Liver (tissue), 3 donors: ENCODE results near the gene RHO.

Experiments used
- CTCF ChIP-seq: fragments of 150-350 bp; IDR thresholded peaks from 2 replicates; pipeline ENCODE4 v1.5.1; 2017; ENCODE audit warnings: improper control_type of control experiment, low read depth, low read length; ENCODE audit not compliant: missing input control
- NR2F2 ChIP-seq: IDR thresholded peaks from 2 replicates; pipeline ENCODE4 v1.6.1; 2016; ENCODE audit warnings: antibody characterized with exemption
- TAF1 ChIP-seq: conservative IDR thresholded peaks from 2 replicates; pipeline ENCODE4 v1.6.1; 2016; ENCODE audit warnings: antibody characterized with exemption, mild to moderate bottlenecking
- YY1 ChIP-seq: IDR thresholded peaks from 2 replicates; pipeline ENCODE4 v1.6.1; 2016; ENCODE audit warnings: antibody characterized with exemption, mild to moderate bottlenecking
- TF ChIP-seq, protein P1 (sequence below): IDR thresholded peaks from 2 replicates; pipeline ENCODE4 v1.6.1; 2016; ENCODE audit warnings: antibody characterized with exemption, mild to moderate bottlenecking
- donor health status: healthy.
- donor health status: healthy.

DNA sequence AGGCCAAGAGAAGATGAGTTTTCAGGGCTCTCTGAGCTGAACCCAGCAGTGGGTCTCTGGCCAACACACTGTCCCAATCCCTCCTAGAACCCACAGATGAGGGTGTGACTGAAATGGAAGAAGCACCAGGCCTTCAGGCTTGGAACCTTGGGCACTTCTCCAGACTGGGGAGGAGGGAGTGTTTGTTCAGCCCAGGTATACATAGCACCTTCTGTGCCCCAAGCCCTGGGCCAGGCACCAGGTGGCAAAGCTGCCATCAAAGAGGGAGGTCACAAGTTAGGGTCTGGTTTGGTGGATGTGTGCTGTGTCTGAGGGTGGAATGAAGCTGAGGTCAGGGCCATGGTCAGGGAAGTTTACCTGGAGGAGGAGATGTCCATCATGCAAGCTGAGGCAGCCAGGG, 15.8 kb upstream of the RHO start:
- TF ChIP-seq, protein P1, sequence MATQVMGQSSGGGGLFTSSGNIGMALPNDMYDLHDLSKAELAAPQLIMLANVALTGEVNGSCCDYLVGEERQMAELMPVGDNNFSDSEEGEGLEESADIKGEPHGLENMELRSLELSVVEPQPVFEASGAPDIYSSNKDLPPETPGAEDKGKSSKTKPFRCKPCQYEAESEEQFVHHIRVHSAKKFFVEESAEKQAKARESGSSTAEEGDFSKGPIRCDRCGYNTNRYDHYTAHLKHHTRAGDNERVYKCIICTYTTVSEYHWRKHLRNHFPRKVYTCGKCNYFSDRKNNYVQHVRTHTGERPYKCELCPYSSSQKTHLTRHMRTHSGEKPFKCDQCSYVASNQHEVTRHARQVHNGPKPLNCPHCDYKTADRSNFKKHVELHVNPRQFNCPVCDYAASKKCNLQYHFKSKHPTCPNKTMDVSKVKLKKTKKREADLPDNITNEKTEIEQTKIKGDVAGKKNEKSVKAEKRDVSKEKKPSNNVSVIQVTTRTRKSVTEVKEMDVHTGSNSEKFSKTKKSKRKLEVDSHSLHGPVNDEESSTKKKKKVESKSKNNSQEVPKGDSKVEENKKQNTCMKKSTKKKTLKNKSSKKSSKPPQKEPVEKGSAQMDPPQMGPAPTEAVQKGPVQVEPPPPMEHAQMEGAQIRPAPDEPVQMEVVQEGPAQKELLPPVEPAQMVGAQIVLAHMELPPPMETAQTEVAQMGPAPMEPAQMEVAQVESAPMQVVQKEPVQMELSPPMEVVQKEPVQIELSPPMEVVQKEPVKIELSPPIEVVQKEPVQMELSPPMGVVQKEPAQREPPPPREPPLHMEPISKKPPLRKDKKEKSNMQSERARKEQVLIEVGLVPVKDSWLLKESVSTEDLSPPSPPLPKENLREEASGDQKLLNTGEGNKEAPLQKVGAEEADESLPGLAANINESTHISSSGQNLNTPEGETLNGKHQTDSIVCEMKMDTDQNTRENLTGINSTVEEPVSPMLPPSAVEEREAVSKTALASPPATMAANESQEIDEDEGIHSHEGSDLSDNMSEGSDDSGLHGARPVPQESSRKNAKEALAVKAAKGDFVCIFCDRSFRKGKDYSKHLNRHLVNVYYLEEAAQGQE, result no peak
- TF ChIP-seq CTCF (no peak), NR2F2 (no peak), YY1 (no peak), TAF1 (no peak)
